Spleen (tissue), 11 donors: Measurements from ENCODE around the gene UPK3A. TPM values are rescaled to one million over a fixed set of nuclear protein-coding genes. Genes with fewer than 3 reads are reported as not detected.

Source experiments
- DNase-seq: peaks from one replicate; pipeline ENCODE4 v3.0.0-alpha.2; 2020
- H3K27ac ChIP-seq, 8 donors: fragments of 200-600 bp; sonication (generic) in 7 of 8; 1 replicate in 4 of 8; 2 replicates in 4 of 8; pipeline versions ENCODE4 v1.5.0 to v1.8.0; 2016 to 2021; ENCODE audit warnings: inconsistent platforms in 4 of 8, mild to moderate bottlenecking in 4 of 8, moderate library complexity in 1 of 8
- H3K27me3 ChIP-seq, 7 donors: fragments of 200-600 bp; sonication (generic) in 6 of 7; replicated peaks in 1 of 7; 1 replicate in 4 of 7; 2 replicates in 3 of 7; pipeline versions ENCODE4 v1.5.0 to v1.8.0; 2016 to 2021; ENCODE audit warnings: inconsistent platforms in 3 of 7, mild to moderate bottlenecking in 1 of 7
- H3K36me3 ChIP-seq, 6 donors: fragments of 200-600 bp; sonication (generic) in 5 of 6; 1 replicate in 4 of 6; 2 replicates in 2 of 6; pipeline versions ENCODE4 v1.5.0 to v1.8.0; 2016 to 2021; ENCODE audit warnings: inconsistent platforms in 2 of 6
- H3K4me1 ChIP-seq, 6 donors: fragments of 200-600 bp; sonication (generic) in 5 of 6; 1 replicate in 3 of 6; 2 replicates in 3 of 6; pipeline versions ENCODE4 v1.5.0 to v1.8.0; 2016 to 2021; ENCODE audit warnings: inconsistent platforms in 3 of 6
- H3K4me3 ChIP-seq, 8 donors: fragments of 200-600 bp; sonication (generic) in 7 of 8; 1 replicate in 4 of 8; 2 replicates in 4 of 8; pipeline versions ENCODE4 v1.5.0 to v1.8.0; 2016 to 2021; ENCODE audit warnings: inconsistent platforms in 4 of 8, mild to moderate bottlenecking in 4 of 8, moderate library complexity in 2 of 8
- H3K9me3 ChIP-seq, 8 donors: fragments of 200-600 bp; sonication (generic) in 7 of 8; 1 replicate in 4 of 8; 2 replicates in 4 of 8; pipeline versions ENCODE4 v1.5.0 to v1.8.0; 2016 to 2021; ENCODE audit warnings: inconsistent platforms in 4 of 8
- POLR2A ChIP-seq, 3 donors: fragments of 450-650 bp; IDR thresholded peaks; one replicate each; pipeline ENCODE4 v1.5.1; 2017; ENCODE audit warnings: antibody characterized with exemption in 3 of 3, mild to moderate bottlenecking in 1 of 3
- POLR2AphosphoS5 ChIP-seq, 3 donors: sonication (generic); formaldehyde crosslinking; IDR thresholded peaks; one replicate each; pipeline ENCODE4 v1.5.1; 2017; ENCODE audit warnings: antibody characterized with exemption in 3 of 3
- WGBS, 5 donors: extraction: QIAGEN DNeasy Blood & Tissue Kit in 3 of 5; methylation state at CpG; one replicate each; pipeline versions ENCODE4 v1.1.5 to v1.1.7; 2013 to 2018; 5-methylcytosine and 5-hydroxymethylcytosine counted together
- intact Hi-C: fragments of 100-400 bp; cut with DNase I; formaldehyde crosslinking; loops from one replicate; pipeline ENCODE4 v1.15.0; 2023; ENCODE audit warnings: low total_unique reads
- polyA plus RNA-seq, 3 donors: library from polyadenylated mRNA; stranded (reverse); fragments of 200-250 nt; gene quantifications; one replicate each; pipeline ENCODE4 v1.2.1, GENCODE V29; 2013
- total RNA-seq, 7 donors: library from RNA; depleted of rRNA in 3 of 7; stranded (reverse); fragments of >200 nt in 3 of 7; fragmentation: NEBNext Ultra II Directional in 4 of 7; extraction: Animal tissue kit (Norgen Biotek cat#: 25700) in 4 of 7; gene quantifications; one replicate each; pipeline versions ENCODE4 v1.1.0 to v1.2.1, GENCODE V29; 2016 to 2021
- TF ChIP-seq, protein P1 (sequence below), 11 experiments: fragments of 200-600 bp in 7 of 11; fragments of 450-650 bp in 4 of 11; sonication (generic) in 4 of 11; IDR thresholded peaks in 8 of 11; conservative IDR thresholded peaks in 3 of 11; 1 replicate in 7 of 11; 2 replicates in 4 of 11; pipeline versions ENCODE4 v1.4.0 to v1.8.0; 2016 to 2021; ENCODE audit warnings: antibody characterized with exemption in 11 of 11, inconsistent platforms in 4 of 11, mild to moderate bottlenecking in 1 of 11
- donor health status: healthy with polysubstance abuse.
- donor health status: DM: no; HTN: no; CAD: no; lungs with moderate emphysema.
- donor health status: DM: no; HTN: no; CAD: no.
- donor health status: Bipolar disorder and iron deficiency.
- donor health status: healthy.
- donor health status: DM: no; HTN: no; CAD: no.
- donor health status: DM: yes; HTN: yes; CAD: no.

Gene UPK3A
- total and polyA plus RNA-seq, 10 donors: 0.35 to 2.7 (median 1.4) TPM; not detected in 5

GRCh38 chr22:45295492-45295891 lies 10.7 kb downstream of the UPK3A start:
- WGBS, 5 donors: 86 to 92% (median 89%) methylated on average over 8 to 9 of the region's 9 CpGs
- TF ChIP-seq POLR2A (IDR thresholded peaks at IDR 0.05) (no peak), POLR2AphosphoS5 (IDR thresholded peaks at IDR 0.05) (no peak)
- TF ChIP-seq, protein P1, sequence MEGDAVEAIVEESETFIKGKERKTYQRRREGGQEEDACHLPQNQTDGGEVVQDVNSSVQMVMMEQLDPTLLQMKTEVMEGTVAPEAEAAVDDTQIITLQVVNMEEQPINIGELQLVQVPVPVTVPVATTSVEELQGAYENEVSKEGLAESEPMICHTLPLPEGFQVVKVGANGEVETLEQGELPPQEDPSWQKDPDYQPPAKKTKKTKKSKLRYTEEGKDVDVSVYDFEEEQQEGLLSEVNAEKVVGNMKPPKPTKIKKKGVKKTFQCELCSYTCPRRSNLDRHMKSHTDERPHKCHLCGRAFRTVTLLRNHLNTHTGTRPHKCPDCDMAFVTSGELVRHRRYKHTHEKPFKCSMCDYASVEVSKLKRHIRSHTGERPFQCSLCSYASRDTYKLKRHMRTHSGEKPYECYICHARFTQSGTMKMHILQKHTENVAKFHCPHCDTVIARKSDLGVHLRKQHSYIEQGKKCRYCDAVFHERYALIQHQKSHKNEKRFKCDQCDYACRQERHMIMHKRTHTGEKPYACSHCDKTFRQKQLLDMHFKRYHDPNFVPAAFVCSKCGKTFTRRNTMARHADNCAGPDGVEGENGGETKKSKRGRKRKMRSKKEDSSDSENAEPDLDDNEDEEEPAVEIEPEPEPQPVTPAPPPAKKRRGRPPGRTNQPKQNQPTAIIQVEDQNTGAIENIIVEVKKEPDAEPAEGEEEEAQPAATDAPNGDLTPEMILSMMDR (IDR thresholded peaks at IDR 0.05 in 8 of 11, conservative IDR thresholded peaks at IDR 0.05 in 3 of 11): no peak
- H3K27ac ChIP-seq: peak overlapping the region in 2 of 8 donors; percentile 70 to 84
- peaks cover 0 to 42% (median 17%) of the 10 kb centered on the region in 6 donors for H3K4me1 ChIP-seq
- intact Hi-C loops: no loop called here
- H3K36me3 ChIP-seq: no peaks in the 10 kb centered on the region
- no peak for DNase-seq
- H3K27me3 ChIP-seq: peaks cover 0 to 4% (median 0%) of the 10 kb centered on the region in 7 donors
- no peaks in the 10 kb centered on the region for H3K9me3 ChIP-seq
- no peak overlapping the region for H3K4me3 ChIP-seq

- Histone ChIP-seq H3K4me1 (peaks cover 0 to 35% (median 17%) of the 10 kb centered on the region in 6 donors), H3K27me3 (peaks cover 0 to 4% (median 0%) of the 10 kb centered on the region in 7 donors), H3K27ac (peak overlapping the region; percentile 41 to 84 (median 63)), H3K4me3 (no peak overlapping the region), H3K9me3 (no peaks in the 10 kb centered on the region), H3K36me3 (no peaks in the 10 kb centered on the region)
- DNase-seq: no peak
- TF ChIP-seq POLR2AphosphoS5 (IDR thresholded peaks at IDR 0.05): peak in 2 of 3 donors; percentile 33 to 62
- TF ChIP-seq, protein P1 (IDR thresholded peaks at IDR 0.05 in 8 of 11, conservative IDR thresholded peaks at IDR 0.05 in 3 of 11): no peak
- intact Hi-C loops: no loop called here
- 44 to 49% (median 46%) methylated on average over 11 to 13 of the region's 13 CpGs for WGBS, 5 donors
These were observed 12.0 kb downstream of the UPK3A start for GRCh38 chr22:45296628-45297297.

- Histone ChIP-seq H3K27ac (no peak overlapping the region), H3K4me3 (no peak overlapping the region), H3K9me3 (no peaks in the 10 kb centered on the region), H3K27me3 (no peaks in the 10 kb centered on the region), H3K4me1 (peaks cover 0 to 17% (median 12%) of the 10 kb centered on the region in 6 donors), H3K36me3 (no peaks in the 10 kb centered on the region)
- WGBS, 5 donors: 74 to 88% (median 77%) methylated on average over 12 to 15 of the region's 15 CpGs
- DNase-seq: no peak
- no peak for TF ChIP-seq POLR2AphosphoS5 (IDR thresholded peaks at IDR 0.05)
- TF ChIP-seq, protein P1 (IDR thresholded peaks at IDR 0.05 in 8 of 11, conservative IDR thresholded peaks at IDR 0.05 in 3 of 11): no peak
- intact Hi-C loops: no loop called here
These were observed 14.3 kb downstream of the UPK3A start for GRCh38 chr22:45298934-45299505.

DNA sequence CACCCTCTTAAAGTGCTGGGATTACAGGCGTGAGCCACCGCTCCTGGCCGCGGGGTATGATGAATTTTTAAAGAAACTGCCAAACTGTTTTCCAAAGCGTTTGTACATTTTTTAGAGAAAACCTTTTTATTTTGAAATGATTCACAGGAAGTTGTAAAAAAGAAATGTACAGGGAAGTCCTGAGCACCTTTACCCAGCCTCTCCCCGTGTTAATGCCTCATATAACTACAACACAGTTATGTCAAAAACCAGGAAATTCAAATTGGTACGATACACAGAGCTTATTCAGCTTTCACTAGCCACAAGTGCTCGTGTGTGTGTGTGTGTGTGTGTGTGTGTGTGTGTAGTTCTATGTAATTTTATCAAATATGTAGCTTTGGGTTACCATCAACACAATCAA lies 18.0 kb downstream of the UPK3A start:
- 61 to 72% (median 67%) methylated on average over 8 of the region's 8 CpGs for WGBS, 5 donors
- intact Hi-C loops: no loop called here
- no peak for DNase-seq
- no peak overlapping the region for H3K27ac ChIP-seq
- H3K4me3 ChIP-seq: no peak overlapping the region
- H3K27me3 ChIP-seq: no peaks in the 10 kb centered on the region
- H3K4me1 ChIP-seq: peaks cover 0 to 3% (median 0%) of the 10 kb centered on the region in 6 donors
- H3K36me3 ChIP-seq: no peaks in the 10 kb centered on the region
- TF ChIP-seq, protein P1 (IDR thresholded peaks at IDR 0.05 in 8 of 11, conservative IDR thresholded peaks at IDR 0.05 in 3 of 11): no peak
- TF ChIP-seq POLR2AphosphoS5 (IDR thresholded peaks at IDR 0.05) (no peak), POLR2A (IDR thresholded peaks at IDR 0.05) (no peak)
- no peaks in the 10 kb centered on the region for H3K9me3 ChIP-seq
